Smooth muscle cell (in vitro differentiated cells): Measurements from ENCODE around the gene KIF26B. TPM values are rescaled to one million over a fixed set of nuclear protein-coding genes. Genes with fewer than 3 reads are reported as not detected.

ENCODE experiments used
- DNase-seq: peaks from one replicate; lab custom pipeline; 2025; ENCODE audit not compliant: unreplicated experiment; lab: John Stamatoyannopoulos, UW
- H2AFZ ChIP-seq: fragments of 200-600 bp; sonication (generic); 2 replicates; pipeline ENCODE4 v1.6.0; 2016; ENCODE audit warnings: antibody characterized with exemption, low read depth, mild to moderate bottlenecking
- H3F3A ChIP-seq: fragments of 200-600 bp; sonication (generic); 2 replicates; pipeline ENCODE4 v1.6.0; 2017; ENCODE audit warnings: antibody characterized with exemption, low read depth
- H3K27ac ChIP-seq: fragments of 200-600 bp; sonication (generic); 2 replicates; pipeline ENCODE4 v1.5.1; 2016; ENCODE audit warnings: low read depth, mild to moderate bottlenecking
- H3K27me3 ChIP-seq: fragments of 200-600 bp; sonication (generic); 2 replicates; pipeline ENCODE4 v1.6.1; 2016; ENCODE audit warnings: low read depth, mild to moderate bottlenecking
- H3K36me3 ChIP-seq: fragments of 200-600 bp; sonication (generic); 2 replicates; pipeline ENCODE4 v1.5.1; 2016; ENCODE audit warnings: low read depth
- H3K4me1 ChIP-seq: fragments of 200-600 bp; sonication (generic); 2 replicates; pipeline ENCODE4 v1.5.1; 2016; ENCODE audit warnings: low read depth
- H3K4me2 ChIP-seq: fragments of 200-600 bp; sonication (generic); 2 replicates; pipeline ENCODE4 v1.6.0; 2016; ENCODE audit warnings: mild to moderate bottlenecking
- H3K4me3 ChIP-seq: fragments of 200-600 bp; sonication (generic); 2 replicates; pipeline ENCODE4 v1.5.1; 2016; ENCODE audit warnings: mild to moderate bottlenecking
- H3K79me2 ChIP-seq: fragments of 200-600 bp; sonication (generic); 2 replicates; pipeline ENCODE4 v1.6.0; 2016; ENCODE audit warnings: low read depth, mild to moderate bottlenecking
- H3K9ac ChIP-seq: fragments of 200-600 bp; sonication (generic); 2 replicates; pipeline ENCODE4 v1.6.0; 2016; ENCODE audit warnings: low read depth
- H3K9me3 ChIP-seq: fragments of 200-600 bp; sonication (generic); replicated peaks from 2 replicates; pipeline ENCODE4 v1.5.1; 2016; ENCODE audit warnings: low read depth
- H4K20me1 ChIP-seq: fragments of 200-600 bp; sonication (generic); 2 replicates; pipeline ENCODE4 v1.6.0; 2016; ENCODE audit warnings: low read depth
- WGBS: methylation state at CpG from one replicate; pipeline ENCODE4 v1.1.7; 2016; ENCODE audit warnings: low lambda C conversion rate; 5-methylcytosine and 5-hydroxymethylcytosine counted together
- polyA plus RNA-seq: library from polyadenylated mRNA; unstranded; fragments of >200 nt; fragmentation: Nextera tagmentation; extraction: Ambion mirVana; gene quantifications from 2 replicates; pipeline ENCODE4 v1.2.1, GENCODE V29; 2016
- total RNA-seq: library from RNA; depleted of rRNA; stranded (reverse); fragments of >200 nt; gene quantifications from 2 replicates; pipeline ENCODE4 v1.2.3, GENCODE V29; 2014
- TF ChIP-seq, protein P1 (sequence below): fragments of 200-600 bp; sonication (generic); IDR thresholded peaks from 2 replicates; pipeline ENCODE4 v1.5.1; 2017; ENCODE audit warnings: borderline replicate concordance, mild to moderate bottlenecking, antibody characterized with exemption; ENCODE audit not compliant: insufficient read depth, poor library complexity, severe bottlenecking

KIF26B gene
- total and polyA plus RNA-seq, 2 experiments from 2014 or later = 24.9 to 43.3 TPM

DNA sequence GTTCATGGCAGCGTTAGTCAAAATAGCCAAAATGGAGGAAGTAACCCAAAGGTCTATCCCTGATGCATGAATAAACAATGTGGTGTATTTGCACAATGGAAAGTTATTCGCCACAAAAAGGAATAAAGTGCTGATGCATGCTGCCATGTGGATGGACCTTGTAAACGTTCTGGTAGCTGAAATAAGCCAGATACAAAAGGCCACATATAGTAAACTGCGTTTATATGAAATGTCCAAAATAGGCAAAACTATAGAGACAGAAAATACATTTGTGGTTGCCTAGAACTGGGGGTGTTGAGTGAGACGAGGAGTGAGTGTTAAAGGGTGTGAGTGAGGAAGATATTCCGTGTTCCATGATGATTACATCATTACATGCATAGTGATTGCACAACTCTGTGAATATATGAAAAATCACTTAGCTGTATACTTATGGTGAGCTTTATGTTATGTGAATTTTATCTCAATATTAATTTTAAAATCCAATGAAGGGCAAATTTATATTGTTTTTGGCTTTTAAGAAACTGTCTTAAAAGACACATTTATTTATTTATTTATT lies 321.3 kb downstream of the KIF26B start:
- H3F3A ChIP-seq = peaks cover 5% of the 10 kb centered on the region
- H3K4me3 ChIP-seq = no peak overlapping the region
- no peak overlapping the region for H2AFZ ChIP-seq
- no peaks in the 10 kb centered on the region for H3K36me3 ChIP-seq
- no peak for DNase-seq
- peak overlapping the region; percentile 12 for H3K4me2 ChIP-seq
- TF ChIP-seq, protein P1, sequence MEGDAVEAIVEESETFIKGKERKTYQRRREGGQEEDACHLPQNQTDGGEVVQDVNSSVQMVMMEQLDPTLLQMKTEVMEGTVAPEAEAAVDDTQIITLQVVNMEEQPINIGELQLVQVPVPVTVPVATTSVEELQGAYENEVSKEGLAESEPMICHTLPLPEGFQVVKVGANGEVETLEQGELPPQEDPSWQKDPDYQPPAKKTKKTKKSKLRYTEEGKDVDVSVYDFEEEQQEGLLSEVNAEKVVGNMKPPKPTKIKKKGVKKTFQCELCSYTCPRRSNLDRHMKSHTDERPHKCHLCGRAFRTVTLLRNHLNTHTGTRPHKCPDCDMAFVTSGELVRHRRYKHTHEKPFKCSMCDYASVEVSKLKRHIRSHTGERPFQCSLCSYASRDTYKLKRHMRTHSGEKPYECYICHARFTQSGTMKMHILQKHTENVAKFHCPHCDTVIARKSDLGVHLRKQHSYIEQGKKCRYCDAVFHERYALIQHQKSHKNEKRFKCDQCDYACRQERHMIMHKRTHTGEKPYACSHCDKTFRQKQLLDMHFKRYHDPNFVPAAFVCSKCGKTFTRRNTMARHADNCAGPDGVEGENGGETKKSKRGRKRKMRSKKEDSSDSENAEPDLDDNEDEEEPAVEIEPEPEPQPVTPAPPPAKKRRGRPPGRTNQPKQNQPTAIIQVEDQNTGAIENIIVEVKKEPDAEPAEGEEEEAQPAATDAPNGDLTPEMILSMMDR = no peak
- H4K20me1 ChIP-seq = peaks cover 78% of the 10 kb centered on the region
- H3K79me2 ChIP-seq = peaks cover 45% of the 10 kb centered on the region
- no peak overlapping the region for H3K9ac ChIP-seq
- H3K4me1 ChIP-seq = no peaks in the 10 kb centered on the region
- H3K27ac ChIP-seq = peak overlapping the region; percentile 69
- H3K9me3 ChIP-seq = no peaks in the 10 kb centered on the region
- WGBS = 41% methylated on average over 6 of the region's 6 CpGs
- H3K27me3 ChIP-seq = no peaks in the 10 kb centered on the region

DNA sequence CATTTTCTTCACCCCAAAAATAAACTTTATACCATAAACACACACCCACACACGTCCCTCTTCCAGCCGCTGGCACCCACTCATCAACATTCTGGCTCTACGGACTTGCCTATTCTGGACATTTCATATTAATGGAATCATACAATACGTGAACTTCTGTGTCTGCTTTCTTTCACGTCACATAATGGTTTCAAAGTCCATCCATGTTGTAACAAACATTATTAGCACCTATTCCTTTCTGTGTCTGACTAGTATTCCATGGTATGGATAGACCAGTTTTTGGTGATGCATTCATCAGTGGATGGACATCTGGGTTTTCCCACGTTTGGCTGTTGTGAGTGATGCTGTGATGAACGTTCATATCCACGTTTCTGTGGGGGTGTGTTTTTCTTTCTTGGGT lies 323.2 kb downstream of the KIF26B start:
- Histone ChIP-seq H3K27ac (no peak overlapping the region), H3K36me3 (no peaks in the 10 kb centered on the region), H3K4me3 (no peak overlapping the region), H4K20me1 (peaks cover 80% of the 10 kb centered on the region), H3K79me2 (peaks cover 45% of the 10 kb centered on the region), H3K9ac (no peak overlapping the region), H3K4me1 (no peaks in the 10 kb centered on the region), H2AFZ (no peak overlapping the region), H3K9me3 (no peaks in the 10 kb centered on the region), H3K4me2 (no peak overlapping the region), H3K27me3 (no peaks in the 10 kb centered on the region), H3F3A (peaks cover 9% of the 10 kb centered on the region)
- 78% methylated on average over 8 of the region's 8 CpGs for WGBS
- no peak for DNase-seq
- TF ChIP-seq, protein P1 = no peak

DNA sequence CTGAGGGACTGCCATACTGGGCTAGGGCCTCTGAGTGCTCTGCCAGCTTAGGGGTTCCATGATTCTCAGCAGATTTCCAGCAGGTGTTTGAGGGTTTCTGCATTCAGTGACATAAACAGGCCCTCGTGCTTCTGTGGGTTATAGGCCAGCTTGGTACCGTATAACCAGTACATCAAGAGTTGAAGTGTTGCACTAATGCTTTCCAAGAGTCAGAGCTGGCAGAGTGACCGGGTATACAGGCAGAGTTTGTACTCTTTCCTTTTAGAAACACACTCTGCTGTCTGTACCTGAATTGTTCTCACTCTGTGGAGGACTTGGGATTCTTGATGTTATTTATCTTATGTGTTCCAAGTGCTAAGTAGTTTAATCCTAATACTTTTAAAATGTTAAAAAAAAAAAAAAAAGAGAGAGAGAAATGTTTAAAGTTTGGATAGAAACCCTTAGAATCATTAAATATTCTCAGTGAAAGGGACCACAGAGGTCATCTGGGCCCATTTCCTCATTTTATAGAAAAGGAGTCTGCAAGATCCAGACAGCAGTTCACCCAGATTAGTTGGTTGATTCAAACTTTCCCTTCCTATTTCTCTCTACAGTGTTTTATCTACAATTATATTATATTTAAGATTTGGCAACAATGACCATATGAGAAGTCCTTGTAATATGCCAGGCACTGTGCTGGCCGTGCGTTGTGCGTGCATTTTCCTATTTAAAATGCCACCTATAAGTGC lies 325.8 kb downstream of the KIF26B start:
- no peaks in the 10 kb centered on the region for H3K27me3 ChIP-seq
- H3K27ac ChIP-seq = no peak overlapping the region
- no peak overlapping the region for H2AFZ ChIP-seq
- H3F3A ChIP-seq = peaks cover 7% of the 10 kb centered on the region
- H3K4me3 ChIP-seq = no peak overlapping the region
- H3K9me3 ChIP-seq = no peaks in the 10 kb centered on the region
- no peaks in the 10 kb centered on the region for H3K36me3 ChIP-seq
- 78% methylated on average over 6 of the region's 6 CpGs for WGBS
- no peak overlapping the region for H3K9ac ChIP-seq
- H4K20me1 ChIP-seq = peaks cover 85% of the 10 kb centered on the region
- H3K4me1 ChIP-seq = no peaks in the 10 kb centered on the region
- peak overlapping the region; percentile 15 for H3K4me2 ChIP-seq
- DNase-seq = no peak
- TF ChIP-seq, protein P1 = no peak
- H3K79me2 ChIP-seq = peaks cover 37% of the 10 kb centered on the region
